Left lung (tissue), 10 donors: ENCODE results near the gene PLPPR3. TPM values are rescaled to one million over a fixed set of nuclear protein-coding genes. Genes with fewer than 3 reads are reported as not detected.
A peak's percentile ranks its signal among the peaks of the same experiment; 100 is the strongest.

Source experiments
- ATAC-seq: fragments of 200-7000 bp; cut with Tn5 transposase; one replicate; pipeline ENCODE4 v1.9.1; 2020; ENCODE audit warnings: moderate library complexity
- DNase-seq, 4 donors: peaks; one replicate each; pipeline ENCODE4 v3.0.0-alpha.2; 2013 to 2020
- H3K27ac ChIP-seq, 2 donors: fragments of 200-600 bp; sonication (generic) in 1 of 2; one replicate each; pipeline versions ENCODE4 v1.5.0 to v1.8.0; 2020 to 2021
- H3K27me3 ChIP-seq, 2 donors: fragments of 200-600 bp; sonication (generic) in 1 of 2; one replicate each; pipeline versions ENCODE4 v1.5.0 to v1.8.0; 2020 to 2021
- H3K36me3 ChIP-seq, 2 donors: fragments of 200-600 bp; sonication (generic) in 1 of 2; one replicate each; pipeline versions ENCODE4 v1.5.0 to v1.8.0; 2020 to 2021
- H3K4me1 ChIP-seq, 2 donors: fragments of 200-600 bp; one replicate each; pipeline ENCODE4 v1.8.0; 2021
- H3K4me3 ChIP-seq, 2 donors: fragments of 200-600 bp; sonication (generic) in 1 of 2; one replicate each; pipeline versions ENCODE4 v1.5.0 to v1.8.0; 2020 to 2021; ENCODE audit warnings: mild to moderate bottlenecking in 1 of 2
- H3K9me3 ChIP-seq, 2 donors: fragments of 200-600 bp; sonication (generic) in 1 of 2; one replicate each; pipeline versions ENCODE4 v1.5.0 to v1.8.0; 2020 to 2021
- CTCF ChIP-seq, 2 donors: fragments of 200-600 bp; sonication (generic) in 1 of 2; IDR thresholded peaks; one replicate each; pipeline versions ENCODE4 v1.5.0 to v1.8.0; 2021; ENCODE audit warnings: antibody characterized with exemption in 2 of 2
- intact Hi-C, 2 donors: fragments of 100-400 bp; cut with DNase I; formaldehyde crosslinking; loops; one replicate each; pipeline versions ENCODE4 v1.11.2 to v1.14.2; 2022
- polyA plus RNA-seq, 6 donors: library from polyadenylated mRNA; unstranded; fragments of 120-200 nt; gene quantifications; one replicate each; pipeline ENCODE4 v1.2.1, GENCODE V29; 2013; ENCODE audit not compliant: insufficient read length in 6 of 6
- total RNA-seq, 2 donors: library from RNA; stranded (reverse); fragmentation: NEBNext Ultra II Directional; extraction: Animal tissue kit (Norgen Biotek cat#: 25700); gene quantifications; one replicate each; pipeline ENCODE4 v1.2.1, GENCODE V29; 2021
- donor health status: DM: no; HTN: yes; CAD: no.
- donor health status: DM: no; HTN: no; CAD: no.

Gene PLPPR3
- total and polyA plus RNA-seq, 8 donors: 1.6 to 11.9 (median 6.3) TPM

- DNase-seq (no peak), ATAC-seq (no peak)
- H3K4me1 ChIP-seq: peaks cover 38 to 52% of the 10 kb centered on the region in 2 donors
- H3K27ac ChIP-seq: no peak overlapping the region
- H3K36me3 ChIP-seq: peaks cover 13 to 100% of the 10 kb centered on the region in 2 donors
- H3K27me3 ChIP-seq: no peaks in the 10 kb centered on the region
- no peaks in the 10 kb centered on the region for H3K9me3 ChIP-seq
- intact Hi-C loops: no loop called here
- no peak for TF ChIP-seq CTCF (IDR thresholded peaks at IDR 0.05)
- H3K4me3 ChIP-seq: no peak overlapping the region
Measured at GRCh38 chr19:804419-805165, 17.2 kb downstream of the PLPPR3 start.

GRCh38 chr19:803686-804418 lies 17.9 kb downstream of the PLPPR3 start:
- Histone ChIP-seq H3K4me1 (peaks cover 43 to 60% of the 10 kb centered on the region in 2 donors), H3K36me3 (peaks cover 13 to 99% of the 10 kb centered on the region in 2 donors), H3K27ac (no peak overlapping the region), H3K4me3 (no peak overlapping the region), H3K9me3 (no peaks in the 10 kb centered on the region), H3K27me3 (no peaks in the 10 kb centered on the region)
- intact Hi-C loops: no loop called here
- no peak for DNase-seq
- ATAC-seq: no peak
- no peak for TF ChIP-seq CTCF (IDR thresholded peaks at IDR 0.05)

DNA sequence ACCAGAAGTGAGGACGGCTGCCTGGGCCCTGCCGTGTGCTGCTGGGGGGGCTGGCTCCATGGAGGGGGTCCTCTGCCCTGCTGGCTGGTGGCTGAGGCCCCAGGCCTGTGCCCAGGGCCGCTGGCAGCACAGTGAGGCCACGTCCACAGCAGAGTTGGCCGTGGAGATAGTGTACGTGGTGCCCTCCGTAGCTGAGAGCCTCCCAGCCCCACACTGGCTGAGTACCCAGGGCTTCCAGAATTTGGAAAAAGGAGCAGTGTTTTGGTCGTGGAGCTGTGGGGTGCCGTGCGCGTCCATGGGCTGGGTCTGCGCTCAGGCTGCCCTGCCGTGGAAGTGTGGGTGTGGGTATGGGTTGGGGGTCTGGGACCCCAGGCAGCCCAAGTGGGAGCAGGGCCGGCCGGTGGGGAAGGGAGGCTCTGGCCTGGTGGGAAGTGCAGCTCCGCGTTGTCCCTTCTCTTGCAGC lies 18.6 kb downstream of the PLPPR3 start:
- Histone ChIP-seq H3K4me3 (no peak overlapping the region), H3K4me1 (peaks cover 43 to 67% of the 10 kb centered on the region in 2 donors), H3K9me3 (no peaks in the 10 kb centered on the region), H3K36me3 (peaks cover 13 to 92% of the 10 kb centered on the region in 2 donors), H3K27ac (peak overlapping the region in 1 of 2 donors; percentile 95), H3K27me3 (no peaks in the 10 kb centered on the region)
- ATAC-seq (no peak), DNase-seq (no peak)
- no peak for TF ChIP-seq CTCF (IDR thresholded peaks at IDR 0.05)
- intact Hi-C loops: no loop called here

DNA sequence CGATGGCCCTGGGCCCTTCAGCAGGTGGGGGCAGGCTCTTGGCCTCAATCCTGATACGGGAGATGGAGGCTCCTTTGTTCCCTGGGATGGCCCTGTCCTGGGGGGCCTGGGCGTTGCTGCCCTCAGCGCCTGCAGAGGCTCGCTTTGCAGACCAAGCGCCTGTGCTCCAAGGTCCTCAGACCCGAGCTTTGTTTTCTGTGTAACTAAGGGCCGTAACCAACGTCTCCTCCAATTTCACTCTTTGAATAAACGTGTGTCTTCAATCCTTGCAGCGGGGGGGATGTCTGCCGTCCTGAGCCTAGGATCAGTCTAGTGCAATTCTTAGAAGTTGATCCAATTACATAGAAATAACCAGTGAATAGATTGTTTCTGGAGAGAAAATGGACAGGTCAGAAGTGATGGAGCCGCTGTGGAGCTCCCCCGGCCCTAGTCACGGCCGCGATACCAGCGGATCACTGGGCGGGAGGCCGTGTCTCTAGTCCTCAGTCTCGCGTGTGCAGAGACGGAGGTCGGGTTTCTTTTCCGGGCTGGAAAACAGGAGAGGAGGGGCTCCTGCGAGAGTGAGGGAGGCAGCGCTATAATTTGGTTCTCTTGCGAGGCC lies 19.2 kb downstream of the PLPPR3 start:
- Histone ChIP-seq H3K4me1 (peaks cover 43 to 68% of the 10 kb centered on the region in 2 donors), H3K27ac (peak overlapping the region in 1 of 2 donors; percentile 95), H3K27me3 (no peaks in the 10 kb centered on the region), H3K9me3 (no peaks in the 10 kb centered on the region), H3K4me3 (peak overlapping the region in 1 of 2 donors; percentile 94), H3K36me3 (peaks cover 13 to 87% of the 10 kb centered on the region in 2 donors)
- intact Hi-C loops: no loop called here
- DNase-seq (no peak), ATAC-seq (no peak)
- no peak for TF ChIP-seq CTCF (IDR thresholded peaks at IDR 0.05)
